Cardiac ventricle fibroblast (primary cell): ENCODE measurements around the gene AREG. TPM values are rescaled to one million over a fixed set of nuclear protein-coding genes. Genes with fewer than 3 reads are reported as not detected.

Source experiments
- total RNA-seq: library from RNA; depleted of rRNA; stranded (reverse); fragments of >200 nt; gene quantifications from 2 replicates; pipeline ENCODE4 v1.2.3, GENCODE V29; 2015

Gene AREG
- total RNA-seq = 9.2 and 13.9 TPM in 2 replicates

GRCh38 chr4:74444891-74445642 lies at the start of gene AREG:
Gene AREG, plus strand, starts transcription at chr4:74445136. Its CDS starts 210 bp downstream, at chr4:74445346.

Other genes starting within 250 kb of the AREG start
- not detected in 2 replicates for gene EPGN, start 136.7 kb upstream of the AREG start, total RNA-seq
- gene EREG, start 80.0 kb upstream of the AREG start, total RNA-seq = 0.25 and 0.54 TPM in 2 replicates